ENCODE measurements around the gene DLGAP1. TPM values are rescaled to one million over a fixed set of nuclear protein-coding genes. Genes with fewer than 3 reads are reported as not detected.

The DLGAP1 gene
- total RNA-seq, 1 experiment from 2014 or later, result 0.39 TPM

DNA sequence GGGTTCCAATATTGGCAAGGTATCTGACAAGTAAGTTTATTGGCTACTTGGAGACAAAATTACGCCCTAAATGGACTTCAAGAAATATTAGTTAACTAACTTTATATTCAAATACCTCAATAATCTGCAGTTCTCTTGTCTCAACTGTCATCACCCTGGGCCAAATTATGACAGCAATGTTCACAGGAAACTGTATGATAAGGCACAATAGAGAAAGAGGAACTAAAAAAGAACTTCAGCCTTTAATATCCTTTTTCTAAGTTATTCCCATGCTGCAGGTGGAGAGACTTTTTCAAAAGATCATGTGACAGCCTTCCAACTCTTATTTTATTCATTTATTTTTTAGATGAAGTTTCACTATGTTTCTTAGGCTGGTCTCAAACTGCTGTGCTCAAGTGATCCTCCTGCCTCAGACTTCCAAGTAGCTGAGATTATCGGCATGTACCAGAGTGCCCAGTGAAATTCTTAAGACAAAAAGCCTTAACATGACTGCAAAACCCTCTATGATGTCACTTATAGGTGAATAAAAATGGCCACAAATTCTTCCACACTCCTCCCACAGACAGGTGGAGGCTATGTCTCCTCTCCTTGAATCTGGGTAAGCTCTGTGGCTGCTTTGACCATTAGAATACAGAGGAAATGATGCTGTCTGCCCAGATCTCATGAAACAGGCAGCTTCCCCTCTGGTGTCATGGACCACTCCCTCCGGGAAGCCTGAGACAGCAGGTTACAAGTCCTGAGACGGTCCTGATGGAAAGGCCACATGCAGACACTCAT lies 794.2 kb downstream of the DLGAP1 start (continued):
- TF ChIP-seq, protein P1, sequence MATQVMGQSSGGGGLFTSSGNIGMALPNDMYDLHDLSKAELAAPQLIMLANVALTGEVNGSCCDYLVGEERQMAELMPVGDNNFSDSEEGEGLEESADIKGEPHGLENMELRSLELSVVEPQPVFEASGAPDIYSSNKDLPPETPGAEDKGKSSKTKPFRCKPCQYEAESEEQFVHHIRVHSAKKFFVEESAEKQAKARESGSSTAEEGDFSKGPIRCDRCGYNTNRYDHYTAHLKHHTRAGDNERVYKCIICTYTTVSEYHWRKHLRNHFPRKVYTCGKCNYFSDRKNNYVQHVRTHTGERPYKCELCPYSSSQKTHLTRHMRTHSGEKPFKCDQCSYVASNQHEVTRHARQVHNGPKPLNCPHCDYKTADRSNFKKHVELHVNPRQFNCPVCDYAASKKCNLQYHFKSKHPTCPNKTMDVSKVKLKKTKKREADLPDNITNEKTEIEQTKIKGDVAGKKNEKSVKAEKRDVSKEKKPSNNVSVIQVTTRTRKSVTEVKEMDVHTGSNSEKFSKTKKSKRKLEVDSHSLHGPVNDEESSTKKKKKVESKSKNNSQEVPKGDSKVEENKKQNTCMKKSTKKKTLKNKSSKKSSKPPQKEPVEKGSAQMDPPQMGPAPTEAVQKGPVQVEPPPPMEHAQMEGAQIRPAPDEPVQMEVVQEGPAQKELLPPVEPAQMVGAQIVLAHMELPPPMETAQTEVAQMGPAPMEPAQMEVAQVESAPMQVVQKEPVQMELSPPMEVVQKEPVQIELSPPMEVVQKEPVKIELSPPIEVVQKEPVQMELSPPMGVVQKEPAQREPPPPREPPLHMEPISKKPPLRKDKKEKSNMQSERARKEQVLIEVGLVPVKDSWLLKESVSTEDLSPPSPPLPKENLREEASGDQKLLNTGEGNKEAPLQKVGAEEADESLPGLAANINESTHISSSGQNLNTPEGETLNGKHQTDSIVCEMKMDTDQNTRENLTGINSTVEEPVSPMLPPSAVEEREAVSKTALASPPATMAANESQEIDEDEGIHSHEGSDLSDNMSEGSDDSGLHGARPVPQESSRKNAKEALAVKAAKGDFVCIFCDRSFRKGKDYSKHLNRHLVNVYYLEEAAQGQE (IDR thresholded peaks at IDR 0.05; ENCODE audit: low read depth), result no peak
- TF ChIP-seq JUND (IDR thresholded peaks at IDR 0.05) (no peak), POLR2AphosphoS5 (IDR thresholded peaks at IDR 0.05; ENCODE audit: low read depth, low read length) (no peak), SIN3A (IDR thresholded peaks at IDR 0.05; ENCODE audit: low read depth) (no peak), ZFX (IDR thresholded peaks at IDR 0.05) (no peak), ZNF274 (IDR thresholded peaks at IDR 0.05; ENCODE audit: low read depth, low read length) (no peak)

DNA sequence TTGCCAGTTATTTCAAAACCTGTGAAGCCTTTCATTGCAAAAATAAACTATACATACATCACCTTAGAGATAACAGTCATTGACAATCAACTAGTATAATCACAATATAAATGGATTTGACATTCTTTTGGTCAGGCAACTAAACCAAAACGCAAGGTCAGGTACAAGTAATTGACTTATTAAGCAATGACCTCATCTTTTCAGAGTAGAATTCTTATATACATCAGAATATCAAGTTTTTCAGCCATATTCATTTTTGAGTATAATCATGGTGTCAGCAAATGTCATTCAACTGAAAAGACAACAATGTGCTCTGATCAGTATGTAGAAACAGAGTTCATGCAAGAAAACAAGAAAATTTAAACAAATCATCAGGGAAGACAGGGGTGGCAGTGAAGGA lies 796.6 kb downstream of the DLGAP1 start:
- H3K9me2 ChIP-seq (ENCODE audit: insufficient read depth), result no peaks in the 10 kb centered on the region
- BruUV-seq (replicated peaks), result no TSS peak
- H3K79me2 ChIP-seq (ENCODE audit: insufficient read depth, low read length), result peaks cover 3% of the 10 kb centered on the region
- DNase-seq (ENCODE audit: low read depth, low spot score) (no peak), ATAC-seq (no peak)
- ChIA-PET RAD21 (ENCODE audit: low non-redundant PET in 1 of 2, low total read pairs in 2 of 2, uncharacterized antibody in 2 of 2, unreplicated experiment in 2 of 2) (no interaction called here), CTCF (interaction anchor here (0.7 kb wide), 1 partner anchor 13 kb away, joined by 3 read pairs; no protein-coding TSS in a partner anchor), POLR2A (interaction anchor here (1.0 to 5.0 kb wide), 5 partner anchors 9 to 64 kb away, joined by 5 to 31 read pairs (median 7); no protein-coding TSS in a partner anchor)
- no peaks in the 10 kb centered on the region for H3K9me3 ChIP-seq (ENCODE audit: control insufficient read depth in 1 of 2, insufficient read depth in 1 of 2, low read depth in 1 of 2, low read length in 2 of 2)
- H2AFZ ChIP-seq (ENCODE audit: low read depth, low read length, poor library complexity, severe bottlenecking), result no peak overlapping the region
- H3K36me3 ChIP-seq (ENCODE audit: control insufficient read depth in 1 of 2, insufficient read depth in 2 of 2, low read length in 2 of 2), result peaks cover 0 to 10% of the 10 kb centered on the region in 2 experiments; a peak in 2 of 4 replicates
- no peak overlapping the region for H3K4me3 ChIP-seq (replicated peaks in 1 of 2; ENCODE audit: low read depth in 1 of 2, low read length in 2 of 2)
- H3K27ac ChIP-seq (ENCODE audit: low read depth, low read length), result peak overlapping the region; percentile 0; the same call in 1 of the 2 replicates
- H3K27me3 ChIP-seq (ENCODE audit: insufficient read depth, low read length), result no peaks in the 10 kb centered on the region
- intact Hi-C loops (cut with micrococcal nuclease), result no loop called here
- no peak overlapping the region for H3K4me2 ChIP-seq (ENCODE audit: low read length)
- H3K9ac ChIP-seq (ENCODE audit: low read length), result no peak overlapping the region; the same call in 1 of the 2 replicates
- no peak for TF ChIP-seq RAD21 (IDR thresholded peaks at IDR 0.05; ENCODE audit: low read depth)
- TF ChIP-seq, protein P1 (IDR thresholded peaks at IDR 0.05; ENCODE audit: low read depth), result no peak
- TF ChIP-seq EGR1 (IDR thresholded peaks at IDR 0.05; ENCODE audit: low read depth), result no peak
- no peaks in the 10 kb centered on the region for H4K20me1 ChIP-seq (ENCODE audit: insufficient read depth)
- H3K4me1 ChIP-seq (ENCODE audit: control insufficient read depth in 1 of 2, insufficient read depth in 2 of 2, low read length in 2 of 2), result peaks cover 54 to 75% of the 10 kb centered on the region in 2 experiments

Data from HCT116 (cell line).